AG09319 (cell line): ENCODE data around the gene C5orf58.
"Not testable (repeated sequence)": the region's sequence is repeated elsewhere in the genome, so short reads cannot be mapped to it uniquely, and the experiment has no call there.

Experiments
- DNase-seq: peaks from one replicate; pipeline ENCODE4 v3.0.0-alpha.2; 2010; ENCODE audit warnings: low read depth; ENCODE audit errors: extremely low read depth
- CTCF ChIP-seq: IDR thresholded peaks from 2 replicates; pipeline ENCODE4 v1.5.1; 2011; ENCODE audit warnings: low read depth, mild to moderate bottlenecking, inconsistent platforms, low read length, moderate library complexity

The C5orf58 gene

GRCh38 chr5:170235876-170236864 lies 3.4 kb downstream of the C5orf58 start:
- TF ChIP-seq CTCF, result no peak

GRCh38 chr5:170238456-170239196 lies 5.8 kb downstream of the C5orf58 start:
- DNase-seq, result no peak
- TF ChIP-seq CTCF, result no peak

More at GRCh38 chr5:170235876-170236864, 3.4 kb downstream of the C5orf58 start:
- no peak for DNase-seq

GRCh38 chr5:170245436-170245835 lies 12.7 kb downstream of the C5orf58 start:
- DNase-seq, result not testable (repeated sequence)

- TF ChIP-seq CTCF, result no peak
- DNase-seq, result no peak
Measured at GRCh38 chr5:170246126-170246870, 13.5 kb downstream of the C5orf58 start.

GRCh38 chr5:170247363-170247762 lies 14.6 kb downstream of the C5orf58 start:
- TF ChIP-seq CTCF, result no peak
- no peak for DNase-seq

GRCh38 chr5:170248172-170248930 lies 15.6 kb downstream of the C5orf58 start:
- TF ChIP-seq CTCF, result no peak
- no peak for DNase-seq

- DNase-seq, result not testable (repeated sequence)
Measured at GRCh38 chr5:170248931-170249227, 16.1 kb downstream of the C5orf58 start.
